Activated CD4-positive, alpha-beta memory T cell treated with anti-CD3 and anti-CD28 coated beads, Interleukin-2, amount 10 ng/mL, durations not matched to agents 7 days and 5 days (primary cell): ENCODE measurements around the gene C3. TPM values are rescaled to one million over a fixed set of nuclear protein-coding genes. Genes with fewer than 3 reads are reported as not detected.
"Not testable (repeated sequence)": the region's sequence is repeated elsewhere in the genome, so short reads cannot be mapped to it uniquely, and the experiment has no call there.

ENCODE experiments used
- CTCF ChIA-PET: fragments of 350-600 bp; sonication (Branson Sonifier 250); formaldehyde crosslinking; loops from one replicate; lab custom pipeline; 2021; ENCODE audit warnings: antibody characterized with exemption, inconsistent platforms; lab: Charles Lee
- POLR2A ChIA-PET: fragments of 350-600 bp; sonication (Branson Sonifier 250); formaldehyde crosslinking; loops from one replicate; lab custom pipeline; 2021; ENCODE audit warnings: antibody characterized with exemption; lab: Charles Lee
- DNase-seq: peaks from one replicate; pipeline ENCODE4 v3.0.0-alpha.2; 2020
- H3K27ac Mint-ChIP-seq: one replicate; pipeline ENCODE4 v1.8.0; 2021; ENCODE audit warnings: mild to moderate bottlenecking, mixed read lengths
- H3K27me3 Mint-ChIP-seq: one replicate; pipeline ENCODE4 v1.8.0; 2021; ENCODE audit warnings: mixed read lengths
- H3K36me3 Mint-ChIP-seq: one replicate; pipeline ENCODE4 v1.8.0; 2021; ENCODE audit warnings: low read depth, mixed read lengths
- H3K4me1 Mint-ChIP-seq: one replicate; pipeline ENCODE4 v1.8.0; 2021; ENCODE audit warnings: mixed read lengths
- H3K4me3 Mint-ChIP-seq: one replicate; pipeline ENCODE4 v1.8.0; 2021; ENCODE audit warnings: mild to moderate bottlenecking, mixed read lengths
- H3K9me3 Mint-ChIP-seq: one replicate; pipeline ENCODE4 v1.8.0; 2021; ENCODE audit warnings: mixed read lengths
- total RNA-seq, 2 experiments: library from RNA; stranded (reverse); gene quantifications; one replicate each; pipeline ENCODE4 v1.2.3, GENCODE V29; 2021

The C3 gene
- total RNA-seq, 2 experiments from 2014 or later: 0.28 to 0.60 TPM

DNA sequence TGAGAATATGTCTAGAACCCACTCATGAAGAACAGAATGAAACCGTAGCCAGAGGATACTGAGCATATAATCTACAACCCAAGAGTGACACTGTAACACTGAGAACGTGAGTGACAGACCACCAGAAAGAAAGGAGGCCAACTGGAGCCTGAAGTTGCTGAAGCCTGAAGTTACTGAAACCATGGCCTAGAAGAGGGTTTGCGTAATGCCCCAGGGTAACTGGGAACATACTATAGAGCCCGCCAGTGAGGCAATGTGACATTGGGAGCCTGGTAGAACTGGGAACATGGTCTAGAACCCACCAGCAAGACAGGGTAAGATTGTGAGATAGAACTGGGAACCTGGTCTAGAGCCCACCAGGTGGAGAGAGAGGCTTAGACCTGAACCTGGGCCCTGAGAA is 35.0 kb downstream of the C3 start:
- ChIA-PET CTCF (no interaction called here), POLR2A (no interaction called here)
- H3K9me3 Mint-ChIP-seq: peaks cover 5% of the 10 kb centered on the region
- H3K36me3 Mint-ChIP-seq: peaks cover 4% of the 10 kb centered on the region
- no peak overlapping the region for H3K27ac Mint-ChIP-seq
- no peak for DNase-seq
- peaks cover 27% of the 10 kb centered on the region for H3K27me3 Mint-ChIP-seq
- no peak overlapping the region for H3K4me3 Mint-ChIP-seq
- peaks cover 4% of the 10 kb centered on the region for H3K4me1 Mint-ChIP-seq

- Mint-ChIP-seq H3K36me3 (peaks cover 5% of the 10 kb centered on the region), H3K27ac (no peak overlapping the region), H3K4me3 (no peak overlapping the region), H3K27me3 (peaks cover 29% of the 10 kb centered on the region), H3K4me1 (peaks cover 13% of the 10 kb centered on the region), H3K9me3 (peaks cover 13% of the 10 kb centered on the region)
- DNase-seq: no peak
- ChIA-PET POLR2A (interaction anchor here (0.6 kb wide), 1 partner anchor 172 kb away, joined by 3 read pairs; no protein-coding TSS in a partner anchor), CTCF (no interaction called here)
These were observed 36.5 kb downstream of the C3 start for GRCh38 chr19:6683971-6684370.

GRCh38 chr19:6682607-6683128 is 37.8 kb downstream of the C3 start:
- peaks cover 5% of the 10 kb centered on the region for H3K36me3 Mint-ChIP-seq
- no peak overlapping the region for H3K4me3 Mint-ChIP-seq
- peaks cover 22% of the 10 kb centered on the region for H3K4me1 Mint-ChIP-seq
- peaks cover 14% of the 10 kb centered on the region for H3K9me3 Mint-ChIP-seq
- DNase-seq: no peak
- ChIA-PET POLR2A (interaction anchor here (1.5 to 1.8 kb wide), 2 partner anchors 13 to 27 kb away, joined by 3 to 6 read pairs; partner anchors contain the start of gene TNFSF14), CTCF (interaction anchor here (1.5 kb wide), 1 partner anchor 53 kb away, joined by 4 read pairs; no protein-coding TSS in a partner anchor)
- no peak overlapping the region for H3K27ac Mint-ChIP-seq
- peaks cover 29% of the 10 kb centered on the region for H3K27me3 Mint-ChIP-seq

DNA sequence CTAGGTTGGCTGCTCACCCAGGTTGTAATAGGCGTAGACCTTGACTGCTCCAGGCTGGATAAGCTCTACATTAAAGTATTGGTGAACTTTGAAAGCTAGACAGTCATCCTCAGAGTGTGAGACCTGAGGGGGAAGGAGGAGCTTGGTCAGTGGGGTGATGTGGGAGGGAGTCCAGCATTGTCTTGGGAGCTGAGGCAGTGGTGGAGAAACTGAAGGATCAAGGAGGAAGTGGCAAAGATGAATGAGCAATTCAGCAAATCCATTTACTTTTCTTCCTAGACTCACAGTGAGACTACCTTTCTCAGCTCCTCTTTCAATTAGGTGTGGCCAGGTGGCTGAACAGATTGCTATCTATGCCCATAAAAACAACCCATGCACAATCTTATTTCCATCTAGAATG is 40.3 kb downstream of the C3 start:
- H3K36me3 Mint-ChIP-seq: peaks cover 7% of the 10 kb centered on the region
- H3K27me3 Mint-ChIP-seq: peaks cover 24% of the 10 kb centered on the region
- DNase-seq: no peak
- POLR2A ChIA-PET: interaction anchor here (1.4 kb wide), 1 partner anchor 56 kb away, joined by 4 read pairs; no protein-coding TSS in a partner anchor
- H3K4me1 Mint-ChIP-seq: peaks cover 42% of the 10 kb centered on the region
- H3K27ac Mint-ChIP-seq: no peak overlapping the region
- H3K9me3 Mint-ChIP-seq: peaks cover 18% of the 10 kb centered on the region
- CTCF ChIA-PET: interaction anchor here (0.6 to 1.2 kb wide), 3 partner anchors 50 to 183 kb away, joined by 3 to 4 read pairs (median 3); no protein-coding TSS in a partner anchor
- no peak overlapping the region for H3K4me3 Mint-ChIP-seq

GRCh38 chr19:6679139-6679538 is 41.3 kb downstream of the C3 start:
- POLR2A ChIA-PET: interaction anchor here (0.6 to 1.2 kb wide), 3 partner anchors 10 to 85 kb away, joined by 3 to 6 read pairs (median 3); partner anchors contain the start of gene TNFSF14
- H3K4me1 Mint-ChIP-seq: peaks cover 52% of the 10 kb centered on the region
- CTCF ChIA-PET: no interaction called here

DNA sequence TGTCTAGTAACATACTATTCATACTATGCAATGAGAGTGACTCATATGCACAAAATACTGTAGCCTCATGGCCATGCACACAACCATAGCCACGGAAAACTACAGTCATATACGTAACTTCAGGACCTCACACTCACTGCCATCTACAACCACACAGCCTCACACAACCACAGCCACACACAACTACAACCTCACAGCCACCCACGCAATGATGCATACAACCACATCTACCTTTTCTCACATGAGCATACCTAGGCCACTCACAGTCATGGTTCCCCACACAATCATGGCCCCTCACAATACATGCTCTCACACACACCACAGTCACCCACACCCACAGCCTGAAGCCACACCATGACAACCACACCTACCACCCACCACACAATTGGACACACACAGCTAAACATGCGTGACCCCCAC is 41.8 kb downstream of the C3 start:
- peaks cover 26% of the 10 kb centered on the region for H3K27me3 Mint-ChIP-seq
- H3K36me3 Mint-ChIP-seq: peaks cover 7% of the 10 kb centered on the region
- H3K4me1 Mint-ChIP-seq: peaks cover 55% of the 10 kb centered on the region
- DNase-seq: peak; percentile 50
- POLR2A ChIA-PET: interaction anchor here (0.6 to 1.2 kb wide), 3 partner anchors 9 to 84 kb away, joined by 3 to 6 read pairs (median 3); partner anchors contain the start of gene TNFSF14
- no peak overlapping the region for H3K27ac Mint-ChIP-seq
- peaks cover 18% of the 10 kb centered on the region for H3K9me3 Mint-ChIP-seq
- CTCF ChIA-PET: no interaction called here
- no peak overlapping the region for H3K4me3 Mint-ChIP-seq

More at GRCh38 chr19:6679139-6679538, 41.3 kb downstream of the C3 start:
- no peak for DNase-seq
- Mint-ChIP-seq H3K27ac (no peak overlapping the region), H3K27me3 (peaks cover 24% of the 10 kb centered on the region), H3K36me3 (peaks cover 7% of the 10 kb centered on the region), H3K9me3 (peaks cover 18% of the 10 kb centered on the region), H3K4me3 (no peak overlapping the region)

GRCh38 chr19:6677883-6678689 is 42.4 kb downstream of the C3 start:
- ChIA-PET CTCF (interaction anchor here (0.6 to 0.7 kb wide), 2 partner anchors 25 to 58 kb away, joined by 3 read pairs; no protein-coding TSS in a partner anchor), POLR2A (interaction anchor here (1.0 to 1.2 kb wide), 3 partner anchors 8 to 24 kb away, joined by 3 to 6 read pairs (median 5); partner anchors contain the start of gene TNFSF14)
- Mint-ChIP-seq H3K27me3 (peaks cover 26% of the 10 kb centered on the region), H3K36me3 (peaks cover 7% of the 10 kb centered on the region), H3K27ac (no peak overlapping the region), H3K4me3 (no peak overlapping the region), H3K4me1 (peaks cover 55% of the 10 kb centered on the region), H3K9me3 (peaks cover 18% of the 10 kb centered on the region)
- peak; percentile 39 for DNase-seq

DNA sequence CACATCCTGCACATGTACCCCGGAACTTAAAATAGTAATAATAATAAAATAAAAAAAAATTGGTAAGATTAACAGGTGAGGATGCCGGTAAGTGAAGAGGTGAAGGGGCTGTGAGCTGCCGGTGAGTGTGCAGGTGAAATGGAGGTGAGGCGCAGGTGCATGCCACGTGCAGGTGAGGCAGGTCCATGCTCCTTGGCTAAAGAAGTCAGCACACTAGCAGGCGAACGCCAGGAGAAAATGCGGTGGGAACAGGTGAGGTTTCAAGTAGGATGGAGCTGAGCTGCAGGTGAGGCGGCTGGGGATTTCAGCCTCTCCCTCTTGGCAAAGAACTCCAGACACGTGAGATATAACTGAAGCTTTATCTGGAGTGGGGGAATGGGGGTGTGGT is 43.0 kb downstream of the C3 start:
- CTCF ChIA-PET: interaction anchor here (0.6 to 0.7 kb wide), 2 partner anchors 24 to 59 kb away, joined by 3 read pairs; no protein-coding TSS in a partner anchor
- H3K27ac Mint-ChIP-seq: no peak overlapping the region
- POLR2A ChIA-PET: interaction anchor here (1.0 kb wide), 1 partner anchor 23 kb away, joined by 5 read pairs; no protein-coding TSS in a partner anchor

DNA sequence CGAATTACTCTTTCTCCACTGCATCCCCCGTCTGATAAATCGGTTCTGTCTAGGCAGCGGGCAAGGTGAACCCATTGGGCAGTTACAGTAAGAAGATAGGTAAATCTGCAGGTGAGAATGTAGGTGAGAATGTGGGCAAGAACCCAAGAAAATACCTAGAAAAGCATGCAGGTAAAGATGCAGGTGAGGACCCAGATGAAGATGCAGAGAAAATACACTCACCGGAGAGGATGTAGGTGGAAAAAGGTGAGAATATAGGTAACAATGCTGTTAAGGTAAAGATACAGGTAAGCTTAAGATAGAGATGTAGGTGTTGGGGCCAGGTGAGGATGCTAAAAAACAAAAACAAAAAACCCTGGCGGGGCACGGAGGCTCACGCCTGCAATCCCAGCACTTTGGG is 44.2 kb downstream of the C3 start:
- DNase-seq: no peak
- Mint-ChIP-seq H3K36me3 (peaks cover 7% of the 10 kb centered on the region), H3K9me3 (peaks cover 18% of the 10 kb centered on the region), H3K27me3 (peaks cover 14% of the 10 kb centered on the region), H3K4me3 (no peak overlapping the region), H3K4me1 (peaks cover 63% of the 10 kb centered on the region), H3K27ac (no peak overlapping the region)
- ChIA-PET POLR2A (interaction anchor here (3.5 kb wide), 1 partner anchor 22 kb away, joined by 15 read pairs; no protein-coding TSS in a partner anchor), CTCF (no interaction called here)

More for the DNA sequence above, 43.0 kb downstream of the C3 start:
- H3K27me3 Mint-ChIP-seq: peaks cover 23% of the 10 kb centered on the region
- peaks cover 58% of the 10 kb centered on the region for H3K4me1 Mint-ChIP-seq
- DNase-seq: no peak
- no peak overlapping the region for H3K4me3 Mint-ChIP-seq
- H3K9me3 Mint-ChIP-seq: peaks cover 18% of the 10 kb centered on the region
- peaks cover 7% of the 10 kb centered on the region for H3K36me3 Mint-ChIP-seq

GRCh38 chr19:6674868-6675305 is 45.6 kb downstream of the C3 start:
- ChIA-PET POLR2A (interaction anchor here (0.9 to 3.5 kb wide), 7 partner anchors 13 to 194 kb away, joined by 3 to 15 read pairs (median 5); partner anchors contain the start of genes DENND1C and GPR108), CTCF (interaction anchor here (0.8 to 1.6 kb wide), 7 partner anchors 13 to 192 kb away, joined by 3 to 12 read pairs (median 3); partner anchors contain the start of gene GPR108)

GRCh38 chr19:6674408-6674807 is 46.0 kb downstream of the C3 start:
- POLR2A ChIA-PET: interaction anchor here (1.2 to 3.5 kb wide), 6 partner anchors 13 to 193 kb away, joined by 3 to 15 read pairs (median 6); partner anchors contain the start of genes DENND1C and GPR108
- Mint-ChIP-seq H3K27ac (peak overlapping the region; percentile 81), H3K4me3 (peak overlapping the region; percentile 66), H3K36me3 (peaks cover 14% of the 10 kb centered on the region), H3K4me1 (peaks cover 71% of the 10 kb centered on the region)
- CTCF ChIA-PET: interaction anchor here (1.1 to 1.6 kb wide), 4 partner anchors 13 to 189 kb away, joined by 3 to 12 read pairs (median 4); partner anchors contain the start of gene GPR108
- DNase-seq, H3K27me3 Mint-ChIP-seq, H3K9me3 Mint-ChIP-seq: not testable (repeated sequence)

More at GRCh38 chr19:6674868-6675305, 45.6 kb downstream of the C3 start:
- Mint-ChIP-seq H3K4me3 (peak overlapping the region; percentile 66), H3K27me3 (peaks cover 8% of the 10 kb centered on the region), H3K27ac (peak overlapping the region; percentile 81), H3K4me1 (peaks cover 70% of the 10 kb centered on the region), H3K36me3 (peaks cover 11% of the 10 kb centered on the region), H3K9me3 (peaks cover 14% of the 10 kb centered on the region)
- DNase-seq: peak; percentile 94

DNA sequence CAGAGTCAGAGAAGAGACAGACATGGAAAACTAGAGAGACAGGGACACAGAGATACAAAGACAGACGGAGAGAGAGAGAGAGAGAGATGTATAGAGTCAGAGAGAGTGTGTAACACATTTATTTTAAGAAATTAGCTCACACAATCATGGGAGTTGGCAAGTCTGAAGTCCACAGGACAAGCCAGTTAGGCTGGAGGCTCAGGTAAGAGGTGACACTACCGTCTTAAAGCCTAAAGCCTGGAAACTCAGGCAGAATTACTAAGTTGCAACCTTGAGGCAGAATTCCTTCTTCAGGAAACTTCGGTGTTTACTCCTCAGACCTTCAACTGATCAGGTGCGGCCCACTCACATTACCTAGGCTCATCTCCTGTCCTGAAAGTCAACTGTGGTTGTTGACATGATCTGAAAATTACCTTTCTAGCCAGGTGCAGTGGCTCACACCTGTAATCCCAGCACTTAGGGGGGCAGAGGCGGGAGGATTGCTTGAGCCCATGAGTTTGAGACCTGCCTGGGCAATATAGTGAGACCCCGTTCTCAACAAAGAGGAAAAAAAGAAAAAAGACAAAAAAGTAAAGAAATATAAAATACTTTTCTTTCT is 47.7 kb downstream of the C3 start:
- H3K4me1 Mint-ChIP-seq: peaks cover 70% of the 10 kb centered on the region

More for the DNA sequence above, 47.7 kb downstream of the C3 start:
- H3K4me3 Mint-ChIP-seq: no peak overlapping the region
- H3K36me3 Mint-ChIP-seq: peaks cover 20% of the 10 kb centered on the region
- DNase-seq: no peak
- peaks cover 4% of the 10 kb centered on the region for H3K9me3 Mint-ChIP-seq
- no peak overlapping the region for H3K27ac Mint-ChIP-seq
- ChIA-PET POLR2A (interaction anchor here (3.5 kb wide), 1 partner anchor 18 kb away, joined by 15 read pairs; no protein-coding TSS in a partner anchor), CTCF (interaction anchor here (0.7 to 0.9 kb wide), 2 partner anchors 17 to 41 kb away, joined by 3 read pairs; no protein-coding TSS in a partner anchor)
- H3K27me3 Mint-ChIP-seq: peaks cover 10% of the 10 kb centered on the region
